ENCODE results near the gene TGFB1I1.
"Not testable (repeated sequence)": the region's sequence is repeated elsewhere in the genome, so short reads cannot be mapped to it uniquely, and the experiment has no call there.

The TGFB1I1 gene

DNA sequence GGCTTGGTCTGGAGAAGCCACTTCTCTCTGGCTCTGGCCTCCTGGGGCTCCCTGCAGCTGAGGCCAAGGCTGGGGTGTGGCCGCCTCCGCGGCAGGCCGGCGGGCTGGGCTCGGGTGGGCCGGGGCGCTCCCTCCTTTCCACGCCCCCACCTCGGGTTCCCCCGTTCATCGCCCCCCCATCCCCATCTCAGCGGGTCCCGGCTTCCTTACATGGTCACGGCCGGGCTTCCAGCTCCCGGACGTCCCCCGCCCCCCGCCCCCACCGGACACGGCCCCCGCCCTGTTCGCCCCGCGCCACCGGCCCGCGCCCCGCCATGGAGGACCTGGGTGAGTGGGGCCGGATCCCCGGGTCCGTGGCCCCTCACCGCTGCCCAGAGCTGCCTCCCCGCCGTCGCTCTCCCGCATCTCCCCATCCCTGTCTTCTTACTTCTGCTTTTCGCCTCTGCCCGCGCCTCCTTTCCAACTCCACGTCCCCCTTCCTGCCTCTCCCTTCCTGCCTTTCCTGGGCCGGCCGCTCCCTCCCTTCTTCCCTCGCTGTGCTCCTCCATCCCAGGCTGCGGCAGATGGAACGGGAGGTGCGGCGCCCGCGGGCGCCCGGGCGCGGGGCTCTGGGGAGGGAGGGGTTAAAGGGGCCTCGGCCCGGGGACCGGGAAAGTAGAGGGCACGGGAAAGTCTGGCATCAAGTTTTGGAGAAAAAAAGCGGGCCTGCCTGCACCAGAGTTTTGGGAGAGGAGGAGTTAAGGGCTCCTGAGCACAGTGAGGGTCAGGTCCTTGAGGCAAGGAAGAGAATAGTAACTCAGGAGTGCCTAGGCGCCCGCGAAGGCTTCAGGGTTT is at the start of gene TGFB1I1:
Gene TGFB1I1, plus strand, starts transcription at position 278 of the 834 bp plus-strand sequence. Its CDS starts 37 bp downstream, at position 315.
- DNase-seq = no peak

DNA sequence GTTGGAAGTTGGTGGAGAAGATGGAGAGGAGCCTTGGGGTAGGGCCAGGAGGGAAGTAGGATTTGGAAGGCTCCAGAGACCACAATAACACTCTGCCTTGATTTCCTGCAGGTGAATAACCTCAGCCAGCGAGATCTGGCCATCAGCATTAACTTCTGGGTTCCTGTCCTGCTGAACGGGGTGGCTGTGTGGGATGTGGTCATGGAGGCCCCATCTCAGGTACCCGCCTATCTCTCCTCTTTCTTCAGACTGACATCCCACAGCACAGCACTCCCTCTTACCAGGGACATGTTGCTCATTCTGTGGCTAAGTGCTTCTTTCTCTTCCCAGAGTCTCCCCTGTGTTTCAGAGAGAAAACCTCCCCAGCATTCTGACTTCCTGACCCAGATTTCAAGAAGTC is 48.7 kb upstream of the TGFB1I1 start:
- no peak for DNase-seq

DNA sequence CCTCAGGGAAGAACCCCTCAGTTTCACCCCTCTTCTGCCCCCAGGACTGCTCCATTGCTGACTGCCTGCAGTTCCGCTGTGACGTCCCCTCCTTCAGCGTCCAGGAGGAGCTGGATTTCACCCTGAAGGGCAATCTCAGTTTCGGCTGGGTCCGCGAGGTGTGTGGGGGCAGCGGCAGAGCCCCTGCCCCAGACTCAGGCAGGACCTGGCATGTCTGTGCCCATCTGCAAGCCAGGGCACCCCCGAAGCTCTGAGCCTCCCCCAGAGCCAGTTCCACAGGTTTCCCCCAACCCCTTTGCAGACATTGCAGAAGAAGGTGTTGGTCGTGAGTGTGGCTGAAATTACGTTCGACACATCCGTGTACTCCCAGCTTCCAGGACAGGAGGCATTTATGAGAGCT is 48.2 kb upstream of the TGFB1I1 start:
- DNase-seq = no peak

DNA sequence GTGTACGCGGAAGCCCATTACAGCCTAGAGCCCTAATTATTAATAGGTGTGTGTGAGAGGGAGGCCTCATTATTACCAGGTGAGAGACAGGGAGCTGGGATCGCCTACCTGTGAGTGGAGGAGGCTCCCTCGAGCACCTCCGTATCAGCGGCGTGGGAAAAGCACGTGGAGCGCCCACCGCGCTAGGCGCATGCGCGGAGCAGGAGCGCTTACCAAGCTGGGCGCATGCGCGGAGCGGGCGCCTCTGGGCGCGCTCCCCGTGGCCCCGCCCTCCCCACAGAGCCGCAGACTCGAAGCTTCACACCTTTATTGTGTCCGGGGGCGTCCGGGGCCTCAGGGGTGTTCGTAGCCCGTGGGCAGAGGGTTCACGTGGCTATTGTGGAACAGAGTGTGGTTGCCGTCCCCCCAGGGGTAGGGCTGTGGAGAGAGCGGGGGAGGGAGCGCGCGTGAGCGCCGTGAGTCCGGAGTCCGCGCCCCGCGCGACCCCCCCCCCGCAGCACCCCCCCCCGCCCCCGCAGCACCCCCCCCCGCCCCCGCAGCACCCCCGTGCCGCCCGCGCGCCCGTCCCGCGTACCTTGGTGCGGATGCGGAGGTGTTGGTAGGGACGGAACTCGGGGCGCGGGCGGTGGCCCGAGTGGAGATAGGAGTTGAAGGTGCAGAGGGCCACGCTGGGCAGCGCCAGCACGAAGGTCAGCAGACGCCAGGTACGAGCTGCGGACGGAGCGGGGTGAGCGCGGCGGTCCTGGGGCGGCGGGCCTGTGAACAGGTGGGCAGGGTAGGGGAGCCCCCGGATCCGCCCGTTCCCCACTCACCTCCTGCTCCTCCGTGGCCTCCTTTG is 44.3 kb upstream of the TGFB1I1 start:
- DNase-seq = peak; percentile 55

DNA sequence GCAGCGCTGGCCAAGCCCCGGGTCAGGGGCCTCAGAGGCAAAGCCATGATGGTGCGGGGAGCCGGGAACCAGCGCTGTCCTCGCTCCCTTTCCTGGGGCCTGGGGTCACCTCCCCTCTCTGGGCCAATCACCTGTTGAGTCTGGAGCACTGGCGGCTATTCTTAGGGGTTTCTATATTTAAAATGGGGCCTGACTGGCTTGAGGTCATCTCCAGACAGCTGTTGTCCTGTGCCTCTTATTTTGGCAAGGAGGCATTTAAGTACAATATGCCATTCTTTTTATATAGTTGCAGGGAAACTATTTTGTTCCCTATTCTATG is 43.7 kb upstream of the TGFB1I1 start, which contains the start of gene COX6A2:
Gene COX6A2, minus strand, starts transcription at position 82 of the 319 bp plus-strand sequence. Its CDS starts 35 bp downstream, at position 47.
- DNase-seq = no peak

DNA sequence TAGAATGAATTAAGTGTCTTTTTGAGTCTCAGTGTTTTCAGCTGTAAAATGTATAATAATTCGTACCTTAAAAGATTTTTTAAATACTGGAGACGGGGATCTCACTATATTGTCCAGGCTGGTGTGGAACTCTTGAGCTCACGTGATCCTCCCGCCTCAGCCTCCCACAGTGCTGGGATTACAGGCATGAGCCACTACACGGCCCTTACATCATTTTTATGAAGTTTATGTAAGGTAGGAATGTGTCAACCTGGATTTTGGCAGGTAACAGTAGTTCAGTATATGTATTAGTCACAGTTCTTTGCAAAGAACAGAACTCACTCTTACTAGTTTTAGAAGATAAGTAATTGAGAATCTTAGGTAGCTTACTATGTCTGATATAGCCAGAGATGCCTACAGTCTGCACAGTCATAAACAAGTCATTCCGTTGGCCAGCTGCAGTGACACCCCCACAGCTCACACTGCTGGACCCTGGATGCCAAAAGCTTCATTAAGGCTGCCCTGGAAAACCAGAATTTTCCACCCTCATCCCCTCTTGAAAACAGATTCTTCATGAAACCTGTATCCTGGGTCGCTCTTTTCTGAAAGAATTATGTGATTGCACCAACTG is 43.2 kb upstream of the TGFB1I1 start:
- DNase-seq = no peak

DNA sequence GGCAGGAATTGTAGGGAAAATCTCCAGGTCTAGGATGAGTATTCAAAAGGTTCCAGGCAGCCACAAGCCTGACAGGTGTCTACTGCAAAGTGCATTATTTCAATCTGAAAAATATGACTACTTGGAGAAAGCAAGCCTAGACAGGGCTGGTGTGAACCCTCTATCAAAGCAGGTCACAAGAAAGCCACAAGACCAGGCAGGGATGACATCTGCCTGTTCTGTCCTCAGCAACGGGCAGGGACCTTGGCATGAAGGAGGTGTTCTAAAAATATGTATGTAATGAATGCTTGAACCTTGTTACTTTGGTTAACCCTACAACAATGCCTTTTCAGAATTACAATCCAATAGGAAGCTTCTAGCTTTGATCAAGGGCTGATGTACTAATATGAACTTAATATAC is 42.6 kb upstream of the TGFB1I1 start:
- no peak for DNase-seq

DNA sequence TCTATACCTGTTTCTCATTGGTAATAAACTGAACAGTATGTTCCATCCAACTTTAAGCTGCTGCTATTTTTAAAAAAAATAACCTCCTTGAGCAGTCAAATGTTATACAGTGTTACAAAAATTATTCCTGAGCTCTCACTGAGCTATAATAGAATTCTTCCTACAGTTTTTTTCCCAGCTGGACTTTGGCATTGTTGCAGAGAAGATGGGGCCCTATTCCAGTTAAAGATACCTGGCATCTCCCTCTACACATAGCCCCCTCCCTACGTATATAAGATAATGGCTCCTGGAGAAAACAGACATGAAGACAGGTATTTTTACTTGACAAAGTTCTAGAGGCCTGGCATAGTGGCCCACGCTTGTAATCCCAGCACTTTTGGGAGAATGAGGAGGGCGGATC is 42.2 kb upstream of the TGFB1I1 start:
- no peak for DNase-seq

DNA sequence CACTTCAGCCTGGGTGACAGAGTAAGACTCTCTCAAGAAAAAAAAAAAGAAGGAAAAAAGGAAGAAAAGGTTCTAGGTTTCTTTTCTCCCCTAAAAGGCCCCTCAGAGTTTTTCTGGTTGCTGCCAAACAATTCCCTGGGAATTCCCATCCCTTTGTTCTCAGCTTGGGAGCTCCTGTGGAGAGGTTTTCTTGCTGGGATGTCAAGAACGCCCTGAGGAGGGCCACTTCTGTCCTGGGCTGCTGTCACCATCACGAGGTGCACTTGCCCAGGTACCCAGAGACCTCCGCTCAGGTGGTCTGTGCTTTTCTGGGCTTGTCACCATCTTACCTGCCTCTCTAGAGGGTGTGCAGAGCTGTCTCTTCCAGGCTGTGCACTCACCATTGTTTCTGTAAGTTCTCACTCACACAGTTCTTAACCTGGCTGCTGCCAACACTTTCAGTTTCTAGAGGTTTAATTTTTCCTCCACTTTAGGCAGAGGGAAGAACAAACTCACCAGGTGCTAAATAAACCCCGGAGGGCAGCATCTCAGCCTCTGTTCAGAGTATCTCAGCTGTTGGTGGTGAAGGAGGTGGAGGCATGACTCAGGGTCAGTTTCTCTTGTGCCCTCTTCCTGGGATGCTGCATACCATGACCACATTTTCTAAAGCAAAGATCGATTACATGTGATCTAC is 41.4 kb upstream of the TGFB1I1 start:
- no peak for DNase-seq

DNA sequence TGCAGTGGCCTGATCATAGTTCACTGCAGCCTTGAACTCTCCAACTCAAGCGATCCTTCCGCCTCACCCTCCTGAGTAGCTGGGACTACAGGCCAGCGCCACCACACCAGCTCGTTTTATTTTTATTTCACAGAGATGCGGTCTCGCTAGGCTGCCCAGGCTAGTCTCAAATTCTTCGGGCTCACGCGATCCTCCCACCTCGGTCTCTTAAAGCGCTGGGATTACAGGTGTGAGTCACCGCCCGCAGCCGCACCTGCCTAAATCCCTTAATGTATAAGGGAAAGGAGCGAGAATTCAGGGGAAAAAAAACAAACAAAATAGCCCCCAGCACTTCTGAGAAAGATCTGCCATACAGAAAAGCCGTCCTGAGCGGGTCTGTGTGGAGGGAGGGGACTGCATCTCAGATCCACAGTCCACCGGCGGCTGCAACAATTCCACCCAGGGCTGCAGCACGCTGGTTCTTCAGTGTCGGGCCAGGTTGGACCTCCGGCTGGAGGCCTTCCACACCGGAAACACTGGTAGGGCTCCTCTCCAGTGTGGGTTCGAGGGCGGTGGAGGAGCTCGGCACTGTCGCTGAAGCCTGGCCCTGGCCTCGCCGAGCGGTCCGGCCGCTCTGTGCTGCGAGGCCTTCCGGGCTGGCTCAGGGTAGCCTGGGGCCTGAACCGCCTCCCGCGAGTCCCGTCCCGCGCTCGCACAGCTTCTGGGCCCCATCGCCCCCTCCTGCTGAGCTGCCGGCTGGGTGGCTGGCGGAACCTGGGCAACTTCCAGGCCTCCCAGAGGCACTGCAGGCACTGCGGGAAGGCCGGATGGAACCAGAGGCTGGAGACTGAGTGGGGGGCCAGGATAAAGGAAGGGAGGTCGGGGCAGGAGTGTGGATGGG is 36.4 kb upstream of the TGFB1I1 start:
- DNase-seq = no peak

DNA sequence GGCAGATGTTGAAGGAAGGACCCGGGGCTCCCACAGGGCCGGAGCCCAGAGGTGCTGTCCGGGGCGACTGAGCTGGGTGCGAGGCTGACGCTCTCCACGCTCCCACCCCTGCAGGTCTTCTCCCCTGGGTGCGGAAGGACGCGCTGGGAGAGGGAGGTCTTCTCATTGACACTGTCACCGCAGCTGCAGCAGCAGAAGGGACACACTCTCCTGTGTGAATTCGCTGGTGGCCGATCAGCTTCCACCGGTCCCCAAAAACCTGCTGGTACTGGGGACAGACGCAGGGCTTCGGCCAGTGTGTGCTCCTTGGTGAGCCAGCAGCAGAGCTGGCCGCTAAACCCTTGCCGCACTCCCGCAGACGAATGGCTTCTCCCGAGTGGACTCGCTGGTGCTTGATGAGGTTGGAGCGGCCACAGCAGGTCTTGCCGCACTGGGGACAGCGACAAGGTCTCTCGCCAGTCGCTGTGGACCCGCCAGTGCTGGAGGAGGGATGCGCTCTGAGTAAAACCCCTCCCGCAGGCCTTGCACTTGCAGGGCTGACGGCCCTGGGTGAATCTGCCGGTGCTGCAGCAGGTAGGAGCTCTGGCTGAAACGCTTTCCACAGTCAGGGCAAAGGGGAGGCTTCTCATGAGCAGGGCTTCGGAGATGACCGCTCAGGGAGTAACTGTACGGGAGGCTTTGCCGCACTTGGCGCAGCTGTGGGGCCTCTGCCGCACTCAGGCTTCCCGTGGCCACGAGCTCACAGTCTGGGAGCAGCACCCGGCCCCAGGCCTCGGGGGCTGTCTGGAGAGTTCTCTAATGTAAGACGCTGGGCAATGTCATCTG is 35.5 kb upstream of the TGFB1I1 start:
- no peak for DNase-seq

DNA sequence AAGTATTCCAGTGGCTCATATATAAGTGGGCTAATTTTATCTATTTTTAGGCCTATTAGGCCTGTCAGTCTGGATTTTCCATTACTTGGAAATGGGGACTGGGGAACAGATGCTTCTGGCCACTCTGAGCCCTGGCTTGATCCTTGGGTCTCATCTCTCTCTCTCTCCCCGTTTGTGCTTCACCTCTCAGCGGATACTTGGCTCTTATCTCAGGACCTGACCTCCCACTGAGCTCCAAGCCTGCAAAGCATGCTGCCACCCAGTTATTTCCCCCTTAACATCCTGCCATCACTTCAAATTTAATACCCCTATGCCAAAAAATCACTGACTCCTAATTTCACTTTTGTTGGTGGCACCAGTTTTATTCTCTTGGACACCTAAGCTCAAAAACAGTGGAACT is 33.5 kb upstream of the TGFB1I1 start:
- DNase-seq = no peak

DNA sequence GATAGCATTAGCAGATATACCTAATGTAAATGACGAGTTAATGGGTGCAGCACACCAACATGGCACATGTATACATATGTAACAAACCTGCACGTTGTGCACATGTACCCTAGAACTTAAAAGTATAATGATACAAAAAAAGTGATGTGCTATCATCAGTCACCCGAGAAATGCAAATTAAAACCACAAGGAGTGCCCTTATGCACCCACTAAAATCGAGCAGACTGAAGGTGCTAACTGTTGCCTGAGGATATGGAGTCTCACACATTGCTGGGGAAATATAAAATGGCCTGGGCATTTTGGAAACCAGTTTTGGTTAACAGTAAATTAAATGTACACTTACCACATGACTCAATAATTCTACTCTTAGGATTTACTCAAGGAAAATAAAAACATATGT is 32.9 kb upstream of the TGFB1I1 start:
- not testable (repeated sequence) for DNase-seq

DNA sequence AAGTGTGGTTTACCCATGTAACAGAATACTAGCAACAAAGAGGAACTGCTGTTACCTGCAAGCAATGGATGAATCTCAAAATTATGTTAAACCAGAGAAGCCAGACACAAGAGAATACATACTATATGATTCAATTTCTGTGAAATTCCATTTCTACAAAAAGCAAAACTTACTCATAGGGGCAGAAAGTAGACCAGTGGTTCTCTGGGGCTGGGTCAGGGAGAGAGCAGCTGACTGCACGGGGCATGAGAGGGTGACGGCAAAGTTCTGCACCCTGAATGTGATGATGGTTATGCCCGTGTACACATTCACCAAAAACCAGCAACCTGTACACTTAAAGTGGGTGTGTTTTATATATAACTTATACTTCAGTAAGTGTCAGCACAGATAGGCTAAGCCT is 32.4 kb upstream of the TGFB1I1 start:
- no peak for DNase-seq

DNA sequence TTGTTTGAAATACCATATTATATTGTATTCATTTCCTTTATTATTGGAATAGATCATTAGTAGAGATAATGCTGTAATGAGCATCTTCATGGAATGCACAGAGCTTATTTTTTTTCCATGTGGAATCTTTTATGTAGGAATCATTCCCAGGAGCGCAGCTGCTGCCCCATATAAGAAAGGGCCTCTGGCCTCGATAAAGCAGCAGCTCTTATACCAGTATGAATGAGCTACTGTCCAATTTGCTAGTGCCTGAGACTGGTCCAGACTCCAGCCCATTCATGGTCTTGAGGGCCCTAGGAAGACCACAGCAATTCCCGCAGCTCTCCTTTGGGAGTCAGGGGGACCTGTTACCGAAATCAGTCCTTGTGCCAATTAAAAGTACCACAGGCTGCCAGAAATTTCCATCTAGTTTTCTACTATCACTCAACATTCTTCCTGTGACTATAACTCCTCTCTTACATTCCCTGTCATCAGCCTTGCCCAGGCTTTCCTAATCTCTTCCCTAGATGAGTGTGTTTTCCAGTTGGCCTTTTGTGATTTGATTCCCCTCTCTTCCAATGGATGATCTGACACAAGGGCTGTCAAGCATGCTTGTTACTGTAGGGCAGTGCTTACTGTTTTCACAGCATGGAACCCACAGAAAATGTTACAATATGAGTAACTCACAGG is 31.3 kb upstream of the TGFB1I1 start:
- DNase-seq = no peak

DNA sequence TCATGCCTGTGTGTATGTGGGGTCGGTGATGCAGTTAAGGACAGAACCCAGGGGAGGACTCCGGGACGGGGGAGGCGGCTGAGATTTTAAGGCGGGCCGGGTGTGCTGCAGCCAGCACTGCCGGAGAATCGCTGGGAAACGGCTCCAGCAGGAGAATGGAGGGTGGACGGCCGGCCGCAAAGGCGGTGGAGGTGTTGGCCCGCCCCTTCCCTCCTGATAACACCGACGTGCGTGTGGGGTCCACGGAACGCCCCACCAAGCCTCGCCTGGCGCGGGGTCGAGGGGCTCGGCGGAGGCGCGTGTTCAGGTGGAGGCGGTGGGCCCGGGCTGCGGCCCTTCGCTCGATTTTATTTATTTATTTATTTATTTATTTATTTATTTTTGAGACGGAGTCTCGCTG is 30.0 kb upstream of the TGFB1I1 start:
- no peak for DNase-seq

DNA sequence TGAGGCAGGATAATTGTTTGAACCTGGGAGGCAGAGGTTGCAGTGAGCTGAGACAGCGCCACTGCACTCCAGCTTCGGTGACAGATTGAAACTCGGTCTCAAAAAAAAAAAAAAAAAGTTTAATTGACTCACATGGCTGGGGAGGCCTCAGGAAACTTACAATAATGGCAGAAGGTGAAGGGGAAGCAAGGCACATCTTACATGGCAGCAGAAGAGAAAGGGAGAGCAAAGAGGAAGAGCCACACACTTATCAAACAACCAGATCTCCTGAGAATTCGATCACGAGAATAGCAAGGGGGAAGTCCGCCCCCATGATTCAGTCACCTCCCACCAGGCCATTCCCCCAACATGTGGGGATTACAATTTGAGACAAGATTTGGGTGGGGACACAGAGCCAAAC is 26.0 kb upstream of the TGFB1I1 start:
- not testable (repeated sequence) for DNase-seq

DNA sequence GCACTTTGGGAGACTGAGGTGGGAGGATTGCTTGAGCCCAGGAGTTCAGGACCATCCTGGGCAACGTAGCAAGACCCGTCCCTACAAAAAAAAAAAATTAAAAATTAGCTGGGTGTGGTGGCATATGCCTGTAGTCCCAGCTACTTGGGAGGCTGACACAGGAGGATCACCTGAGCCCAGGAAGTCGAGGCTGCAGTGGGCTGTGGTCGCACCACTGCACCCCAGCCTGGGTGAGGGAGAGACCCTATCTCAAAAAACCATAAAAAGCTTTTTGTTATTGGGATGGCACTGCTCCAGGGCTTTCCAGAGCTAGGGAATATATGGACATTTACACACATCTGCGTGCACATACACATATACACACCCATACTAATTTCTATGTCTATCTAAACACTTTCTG is 20.8 kb upstream of the TGFB1I1 start:
- no peak for DNase-seq

DNA sequence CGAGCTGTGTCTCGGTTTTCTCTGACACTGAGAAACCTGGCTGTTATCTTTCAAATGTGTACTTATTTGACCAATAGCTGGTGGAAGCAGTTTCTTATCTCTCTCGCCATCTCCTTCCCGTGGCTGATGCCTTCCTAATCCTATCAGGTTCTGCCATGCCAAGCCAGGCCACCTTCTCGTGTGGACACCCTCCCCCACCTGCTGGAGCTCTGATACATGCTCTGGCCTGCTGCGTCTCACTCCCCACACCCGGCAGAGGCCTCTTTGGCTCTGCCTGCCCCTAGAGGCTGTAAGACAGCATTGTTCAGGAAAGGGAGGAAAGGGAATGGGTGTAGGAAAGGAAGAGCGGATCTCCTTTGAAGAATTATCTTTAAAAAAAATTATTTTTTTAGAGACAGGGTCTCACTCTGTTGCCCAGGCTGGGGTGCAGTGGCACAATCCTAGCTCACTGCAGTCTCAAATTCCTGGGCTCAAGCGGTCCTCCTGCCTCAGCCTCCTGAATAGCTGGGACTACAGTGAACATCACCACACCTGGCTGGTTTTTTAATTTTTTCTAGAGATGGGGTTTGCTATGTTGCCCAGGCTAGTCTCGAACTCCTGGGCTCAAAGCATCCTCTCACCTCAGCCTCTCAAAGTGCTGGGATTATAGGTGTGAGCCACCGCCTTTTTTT is 20.1 kb upstream of the TGFB1I1 start:
- DNase-seq = peak; percentile 36

DNA sequence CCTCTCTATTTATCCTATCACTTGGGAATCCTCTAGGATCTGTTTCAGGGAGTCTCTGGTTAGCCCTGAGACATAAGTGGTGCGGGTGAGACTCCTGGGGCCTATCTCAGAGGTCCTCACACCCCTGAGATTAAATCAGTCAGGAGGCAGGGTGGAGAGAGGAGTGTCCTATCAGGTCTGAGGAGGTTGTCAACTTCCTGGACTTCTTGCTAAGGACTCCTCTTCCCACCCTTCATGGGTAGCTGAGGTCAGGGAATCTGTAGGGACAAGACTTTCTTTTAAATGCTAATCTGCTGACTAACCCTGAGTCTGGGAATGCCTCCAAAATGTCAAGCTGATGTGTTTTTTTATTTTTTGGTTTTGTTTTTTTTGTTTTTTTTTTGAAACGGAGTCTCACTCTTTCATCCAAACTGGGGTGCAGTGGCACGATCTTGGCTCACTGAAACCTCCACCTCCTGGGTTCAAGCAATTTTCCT is 19.3 kb upstream of the TGFB1I1 start:
- peak; percentile 15 for DNase-seq
